C1 segment of cervical spinal cord (tissue), 14 donors: ENCODE results near the gene GSKIP.

Source experiments
- DNase-seq, 14 donors: peaks; one replicate each; lab custom pipeline; 2025; lab: John Stamatoyannopoulos, UW

GSKIP gene

DNA sequence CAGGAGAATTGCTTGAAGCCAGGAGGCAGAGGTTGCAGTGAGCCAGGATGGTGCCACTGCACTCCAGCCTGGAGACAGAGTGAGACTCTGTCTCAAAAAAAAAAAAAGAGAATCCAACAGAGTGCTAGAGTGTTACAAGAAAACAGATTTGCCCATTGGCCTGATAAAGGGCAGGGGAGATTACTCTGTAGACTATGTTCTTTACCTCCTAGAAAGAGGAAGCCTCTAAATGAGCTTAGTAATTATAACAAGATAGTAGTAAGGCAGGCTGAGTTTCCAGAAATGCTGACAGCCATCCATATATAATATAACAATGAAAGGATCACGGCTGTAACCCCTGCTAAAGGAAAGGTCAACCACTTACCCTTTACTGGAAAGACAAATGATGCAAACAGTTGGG lies 53.0 kb downstream of the GSKIP start:
- no peak for DNase-seq

- DNase-seq = no peak
Measured at GRCh38 chr14:96417254-96417653, 53.9 kb downstream of the GSKIP start.

DNA sequence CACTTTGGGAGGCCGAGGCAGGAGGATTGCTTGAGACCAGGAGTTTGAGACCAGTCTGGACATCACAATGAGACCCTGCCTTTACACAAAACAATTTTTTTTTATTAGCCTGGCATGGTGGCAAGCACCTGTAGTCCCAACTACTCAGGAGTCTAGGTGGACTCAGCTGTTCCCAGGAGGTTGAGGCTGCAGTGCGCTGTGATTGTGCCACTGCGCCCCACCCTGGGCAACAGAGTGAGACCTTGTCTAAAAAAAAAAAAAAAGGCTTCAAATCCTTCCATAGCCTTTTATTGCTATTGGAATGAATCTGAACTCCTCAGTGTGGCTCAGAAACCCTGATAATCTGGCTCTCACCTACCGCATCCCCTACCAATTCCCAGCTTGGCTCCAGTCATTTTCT lies 54.7 kb downstream of the GSKIP start:
- no peak for DNase-seq

GRCh38 chr14:96421236-96421635 lies 57.9 kb downstream of the GSKIP start:
- no peak for DNase-seq

DNA sequence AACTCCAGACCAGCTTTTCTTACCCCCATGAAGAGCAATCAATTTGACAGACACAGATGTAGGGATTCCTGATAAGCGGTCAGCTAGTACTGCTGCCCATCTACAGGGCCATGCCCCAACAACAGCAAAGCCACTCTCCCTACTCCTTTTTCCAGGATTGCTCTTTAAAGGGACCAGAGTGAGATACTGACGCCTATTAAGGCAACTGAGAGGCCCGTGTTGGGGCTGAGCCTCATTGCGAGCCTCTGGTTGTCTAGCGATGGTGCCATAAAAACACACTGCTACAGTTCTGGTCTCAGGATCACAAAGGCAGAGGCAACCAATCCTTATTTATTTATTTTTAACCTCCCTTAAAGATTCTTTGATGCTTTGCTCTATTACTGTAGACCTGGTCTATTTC lies 59.7 kb downstream of the GSKIP start:
- peak in 1 of 14 donors; percentile 1 for DNase-seq

DNA sequence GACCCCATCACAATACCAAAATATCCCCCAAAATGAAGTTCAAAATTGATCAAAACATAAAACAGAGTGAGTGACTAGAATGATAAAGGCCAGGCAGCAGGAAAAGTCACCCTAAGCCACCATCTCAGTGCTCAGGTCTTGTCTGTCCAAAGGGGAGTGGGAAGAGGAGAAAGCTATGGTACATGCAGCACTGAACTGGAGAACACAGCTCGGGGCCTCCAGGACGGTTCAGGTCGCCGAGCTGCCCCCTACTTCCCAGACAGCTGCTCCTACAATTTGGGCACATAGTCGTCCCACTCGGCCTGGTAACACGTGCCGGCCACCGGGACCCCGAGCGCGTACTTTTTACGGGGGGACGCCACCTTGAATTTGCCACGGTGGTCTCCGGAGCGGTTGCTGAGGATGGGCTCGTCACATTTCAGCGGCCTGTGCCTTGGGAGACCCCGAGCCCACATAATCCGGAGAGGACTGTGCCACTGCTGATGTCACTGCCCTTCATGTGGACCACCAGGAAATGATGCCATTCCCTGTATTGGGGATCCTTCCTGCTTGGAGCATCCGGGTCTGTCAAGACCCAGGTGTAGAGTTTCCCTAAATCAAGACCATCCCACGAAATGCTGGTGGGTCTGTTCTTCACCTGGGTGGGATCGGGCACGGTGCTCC lies 60.3 kb downstream of the GSKIP start:
- DNase-seq = peak in 3 of 14 donors; percentile 7 to 35 (median 9)

GRCh38 chr14:96424109-96424989 lies 61.0 kb downstream of the GSKIP start:
- peak in 4 of 14 donors; percentile 3 to 51 (median 24) for DNase-seq

DNA sequence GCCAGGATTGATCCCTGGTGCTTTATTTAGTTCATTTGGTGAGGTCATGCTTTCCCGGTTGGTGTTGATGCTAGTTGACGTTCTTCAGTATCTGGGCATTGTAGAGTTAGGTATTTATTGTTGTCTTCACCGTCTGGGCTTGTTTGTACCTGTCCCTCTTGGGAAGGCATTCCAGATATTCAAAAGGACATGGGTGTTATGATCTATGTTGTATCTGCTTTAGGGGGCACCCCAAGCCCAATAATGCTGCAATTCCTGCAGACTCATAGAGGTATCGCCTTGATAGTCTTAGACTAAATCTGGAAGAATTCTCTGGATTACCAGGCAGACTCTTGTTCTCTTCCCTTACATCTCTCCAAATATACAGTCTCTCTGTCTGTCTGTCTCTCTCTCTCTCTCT lies 70.7 kb downstream of the GSKIP start:
- no peak for DNase-seq
